Sigmoid colon (tissue), 7 donors: ENCODE measurements around the gene BIRC2. TPM values are rescaled to one million over a fixed set of nuclear protein-coding genes. Genes with fewer than 3 reads are reported as not detected.

Experiments
- DNase-seq: peaks from one replicate; pipeline ENCODE4 v3.0.0-alpha.2; 2019
- H3K27ac ChIP-seq, 4 donors: fragments of 200-600 bp; sonication (generic); one replicate each; pipeline ENCODE4 v1.5.1; 2016 to 2019; ENCODE audit warnings: mild to moderate bottlenecking in 1 of 4
- H3K27me3 ChIP-seq, 3 donors: fragments of 200-600 bp; sonication (generic); one replicate each; pipeline ENCODE4 v1.5.1; 2019; ENCODE audit warnings: mild to moderate bottlenecking in 1 of 3
- H3K36me3 ChIP-seq, 4 donors: fragments of 200-600 bp; sonication (generic); one replicate each; pipeline ENCODE4 v1.5.1; 2016 to 2019
- H3K4me1 ChIP-seq, 4 donors: fragments of 200-600 bp; sonication (generic); one replicate each; pipeline ENCODE4 v1.5.1; 2017 to 2019
- H3K4me3 ChIP-seq, 4 donors: fragments of 200-600 bp; sonication (generic); one replicate each; pipeline ENCODE4 v1.5.1; 2017 to 2019; ENCODE audit warnings: mild to moderate bottlenecking in 2 of 4, moderate library complexity in 1 of 4
- H3K9me3 ChIP-seq, 4 donors: fragments of 200-600 bp in 3 of 4; sonication (generic) in 3 of 4; one replicate each; pipeline versions ENCODE4 v1.5.1 to v1.6.1; 2013 to 2019
- EP300 ChIP-seq, 4 donors: sonication (generic); formaldehyde crosslinking; IDR thresholded peaks; one replicate each; pipeline ENCODE4 v1.6.1; 2017; ENCODE audit warnings: antibody characterized with exemption in 4 of 4
- POLR2A ChIP-seq, 2 donors: fragments of 450-650 bp; IDR thresholded peaks; one replicate each; pipeline ENCODE4 v1.6.1; 2016; ENCODE audit warnings: antibody characterized with exemption in 2 of 2, mild to moderate bottlenecking in 2 of 2, moderate library complexity in 2 of 2
- POLR2AphosphoS5 ChIP-seq, 4 donors: sonication (generic); formaldehyde crosslinking; IDR thresholded peaks; one replicate each; pipeline ENCODE4 v1.6.1; 2017; ENCODE audit warnings: antibody characterized with exemption in 4 of 4
- WGBS, 2 donors: extraction: QIAGEN DNeasy Blood & Tissue Kit; methylation state at CpG; one replicate each; pipeline ENCODE4 v1.1.7; 2013; 5-methylcytosine and 5-hydroxymethylcytosine counted together
- intact Hi-C: fragments of 100-400 bp; cut with DNase I; formaldehyde crosslinking; loops from one replicate; pipeline ENCODE4 v1.15.1; 2023
- polyA plus RNA-seq, 3 donors: library from polyadenylated mRNA; stranded (reverse); fragments of 200-250 nt; gene quantifications; one replicate each; pipeline ENCODE4 v1.2.3, GENCODE V29; 2013
- total RNA-seq, 4 donors: library from RNA; depleted of rRNA; stranded (reverse); fragments of >200 nt; gene quantifications; one replicate each; pipeline ENCODE4 v1.1.0, GENCODE V29; 2016
- TF ChIP-seq, protein P1 (sequence below), 4 experiments: fragments of 450-650 bp in 3 of 4; fragments of 200-600 bp in 1 of 4; IDR thresholded peaks; one replicate each; pipeline ENCODE4 v1.5.1; 2016 to 2019; ENCODE audit warnings: antibody characterized with exemption in 4 of 4, mild to moderate bottlenecking in 3 of 4, moderate library complexity in 2 of 4
- donor health status: healthy with polysubstance abuse.
- donor health status: Bipolar disorder and iron deficiency.
- donor health status: healthy.

The BIRC2 gene
- total and polyA plus RNA-seq, 7 donors: 24.7 to 56.0 (median 41.4) TPM

- no peak for DNase-seq
- H3K27ac ChIP-seq: no peak overlapping the region
- no peaks in the 10 kb centered on the region for H3K27me3 ChIP-seq
- H3K4me3 ChIP-seq: no peak overlapping the region
- TF ChIP-seq, protein P1, sequence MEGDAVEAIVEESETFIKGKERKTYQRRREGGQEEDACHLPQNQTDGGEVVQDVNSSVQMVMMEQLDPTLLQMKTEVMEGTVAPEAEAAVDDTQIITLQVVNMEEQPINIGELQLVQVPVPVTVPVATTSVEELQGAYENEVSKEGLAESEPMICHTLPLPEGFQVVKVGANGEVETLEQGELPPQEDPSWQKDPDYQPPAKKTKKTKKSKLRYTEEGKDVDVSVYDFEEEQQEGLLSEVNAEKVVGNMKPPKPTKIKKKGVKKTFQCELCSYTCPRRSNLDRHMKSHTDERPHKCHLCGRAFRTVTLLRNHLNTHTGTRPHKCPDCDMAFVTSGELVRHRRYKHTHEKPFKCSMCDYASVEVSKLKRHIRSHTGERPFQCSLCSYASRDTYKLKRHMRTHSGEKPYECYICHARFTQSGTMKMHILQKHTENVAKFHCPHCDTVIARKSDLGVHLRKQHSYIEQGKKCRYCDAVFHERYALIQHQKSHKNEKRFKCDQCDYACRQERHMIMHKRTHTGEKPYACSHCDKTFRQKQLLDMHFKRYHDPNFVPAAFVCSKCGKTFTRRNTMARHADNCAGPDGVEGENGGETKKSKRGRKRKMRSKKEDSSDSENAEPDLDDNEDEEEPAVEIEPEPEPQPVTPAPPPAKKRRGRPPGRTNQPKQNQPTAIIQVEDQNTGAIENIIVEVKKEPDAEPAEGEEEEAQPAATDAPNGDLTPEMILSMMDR (IDR thresholded peaks at IDR 0.05): no peak
- no peak for TF ChIP-seq POLR2AphosphoS5 (IDR thresholded peaks at IDR 0.05)
- no peak for TF ChIP-seq EP300 (IDR thresholded peaks at IDR 0.05)
- TF ChIP-seq POLR2A (IDR thresholded peaks at IDR 0.05): no peak
- intact Hi-C loops: loop anchor here (10.0 kb wide), 1 partner anchor 54 kb away; no protein-coding TSS in a partner anchor
- peaks cover 0 to 30% (median 26%) of the 10 kb centered on the region in 4 donors for H3K4me1 ChIP-seq
- no peaks in the 10 kb centered on the region for H3K9me3 ChIP-seq
- H3K36me3 ChIP-seq: peaks cover 0 to 5% (median 0%) of the 10 kb centered on the region in 4 donors
- 94 to 98% methylated on average over 1 of the region's 1 CpG for WGBS, 2 donors
These were observed 61.3 kb downstream of the BIRC2 start for GRCh38 chr11:102408339-102408738.

GRCh38 chr11:102410382-102410784, 63.4 kb downstream of the BIRC2 start:
- peak in 1 of 4 donors; percentile 5 for TF ChIP-seq POLR2AphosphoS5 (IDR thresholded peaks at IDR 0.05)
- TF ChIP-seq, protein P1 (IDR thresholded peaks at IDR 0.05): no peak
- 86 to 87% methylated on average over 5 of the region's 5 CpGs for WGBS, 2 donors
- Histone ChIP-seq H3K4me3 (no peak overlapping the region), H3K4me1 (peaks cover 0 to 30% (median 26%) of the 10 kb centered on the region in 4 donors), H3K9me3 (no peaks in the 10 kb centered on the region), H3K27ac (peak overlapping the region in 2 of 4 donors; percentile 18 to 27), H3K27me3 (no peaks in the 10 kb centered on the region), H3K36me3 (peaks cover 0 to 5% (median 0%) of the 10 kb centered on the region in 4 donors)
- DNase-seq: no peak
- intact Hi-C loops: no loop called here

- TF ChIP-seq POLR2A (IDR thresholded peaks at IDR 0.05) (no peak), POLR2AphosphoS5 (IDR thresholded peaks at IDR 0.05) (no peak), EP300 (IDR thresholded peaks at IDR 0.05) (no peak)
- TF ChIP-seq, protein P1 (IDR thresholded peaks at IDR 0.05): no peak
- Histone ChIP-seq H3K4me1 (peaks cover 0 to 30% (median 26%) of the 10 kb centered on the region in 4 donors), H3K36me3 (peaks cover 0 to 3% (median 0%) of the 10 kb centered on the region in 4 donors), H3K4me3 (no peak overlapping the region), H3K27me3 (no peaks in the 10 kb centered on the region), H3K27ac (no peak overlapping the region), H3K9me3 (no peaks in the 10 kb centered on the region)
- DNase-seq: no peak
- WGBS, 2 donors: 55 to 81% methylated on average over 7 of the region's 7 CpGs
- intact Hi-C loops: no loop called here
These were observed 64.1 kb downstream of the BIRC2 start for GRCh38 chr11:102411142-102411541.

DNA sequence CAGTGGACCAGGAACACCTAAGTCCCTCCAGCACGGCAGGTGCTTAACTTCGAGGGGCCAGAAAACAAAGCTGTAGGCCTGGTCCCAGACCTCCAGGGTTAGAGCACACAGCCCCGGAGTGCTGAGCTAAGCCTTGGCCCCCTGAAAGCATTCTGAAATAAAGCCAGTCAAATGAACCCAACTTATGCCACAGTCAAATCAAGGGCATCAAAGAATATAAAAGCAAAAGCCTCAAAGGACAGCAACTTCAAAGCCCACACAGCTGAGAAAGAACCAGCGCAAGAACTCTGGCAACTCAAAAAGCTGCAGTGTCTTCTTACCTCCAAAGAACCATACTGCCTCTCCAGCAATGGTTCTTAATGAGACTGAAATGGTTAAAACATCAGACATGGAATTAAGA, 66.5 kb downstream of the BIRC2 start:
- peaks cover 0 to 14% (median 12%) of the 10 kb centered on the region in 4 donors for H3K4me1 ChIP-seq
- no peak overlapping the region for H3K4me3 ChIP-seq
- H3K27me3 ChIP-seq: no peaks in the 10 kb centered on the region
- intact Hi-C loops: no loop called here
- DNase-seq: no peak
- no peaks in the 10 kb centered on the region for H3K9me3 ChIP-seq
- TF ChIP-seq POLR2AphosphoS5 (IDR thresholded peaks at IDR 0.05): no peak
- no peak for TF ChIP-seq EP300 (IDR thresholded peaks at IDR 0.05)
- TF ChIP-seq, protein P1 (IDR thresholded peaks at IDR 0.05): no peak
- TF ChIP-seq POLR2A (IDR thresholded peaks at IDR 0.05): no peak
- no peak overlapping the region for H3K27ac ChIP-seq
- WGBS, 2 donors: 86 to 98% methylated on average over 4 of the region's 4 CpGs
- no peaks in the 10 kb centered on the region for H3K36me3 ChIP-seq

DNA sequence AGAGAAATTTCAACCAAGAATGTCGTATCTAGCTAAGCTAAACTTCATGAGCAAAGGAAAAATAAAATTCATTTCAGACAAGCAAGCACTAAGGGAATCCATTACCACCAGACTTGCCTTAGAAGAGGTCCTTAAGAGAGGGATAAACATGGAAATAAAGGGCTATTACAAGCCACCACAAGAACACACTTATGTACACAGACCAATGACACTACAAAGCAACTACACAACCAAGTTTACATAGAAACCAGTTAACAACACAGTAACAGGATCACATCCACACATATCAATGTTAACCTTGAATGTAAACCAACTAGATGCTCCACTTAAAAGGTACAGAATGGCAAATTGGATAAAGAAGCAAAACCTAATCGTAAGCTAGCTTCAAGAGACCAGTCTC, 67.5 kb downstream of the BIRC2 start:
- Histone ChIP-seq H3K36me3 (no peaks in the 10 kb centered on the region), H3K4me3 (no peak overlapping the region), H3K4me1 (peaks cover 0 to 14% (median 13%) of the 10 kb centered on the region in 4 donors), H3K27ac (no peak overlapping the region), H3K27me3 (no peaks in the 10 kb centered on the region), H3K9me3 (no peaks in the 10 kb centered on the region)
- TF ChIP-seq, protein P1 (IDR thresholded peaks at IDR 0.05): no peak
- no peak for TF ChIP-seq POLR2AphosphoS5 (IDR thresholded peaks at IDR 0.05)
- TF ChIP-seq EP300 (IDR thresholded peaks at IDR 0.05): no peak
- no peak for TF ChIP-seq POLR2A (IDR thresholded peaks at IDR 0.05)
- 89 to 95% methylated on average over 2 of the region's 2 CpGs for whole genome bisulfite sequencing, 2 donors
- intact Hi-C loops: no loop called here
- no peak for DNase-seq
